Sigmoid colon (tissue), 7 donors: Measurements from ENCODE around the gene SPON1. TPM values are rescaled to one million over a fixed set of nuclear protein-coding genes. Genes with fewer than 3 reads are reported as not detected.

Experiments
- DNase-seq: peaks from one replicate; pipeline ENCODE4 v3.0.0-alpha.2; 2019
- H3K27ac ChIP-seq, 4 donors: fragments of 200-600 bp; sonication (generic); one replicate each; pipeline ENCODE4 v1.5.1; 2016 to 2019; ENCODE audit warnings: mild to moderate bottlenecking in 1 of 4
- H3K27me3 ChIP-seq, 3 donors: fragments of 200-600 bp; sonication (generic); one replicate each; pipeline ENCODE4 v1.5.1; 2019; ENCODE audit warnings: mild to moderate bottlenecking in 1 of 3
- H3K36me3 ChIP-seq, 4 donors: fragments of 200-600 bp; sonication (generic); one replicate each; pipeline ENCODE4 v1.5.1; 2016 to 2019
- H3K4me1 ChIP-seq, 4 donors: fragments of 200-600 bp; sonication (generic); one replicate each; pipeline ENCODE4 v1.5.1; 2017 to 2019
- H3K4me3 ChIP-seq, 4 donors: fragments of 200-600 bp; sonication (generic); one replicate each; pipeline ENCODE4 v1.5.1; 2017 to 2019; ENCODE audit warnings: mild to moderate bottlenecking in 2 of 4, moderate library complexity in 1 of 4
- H3K9me3 ChIP-seq, 4 donors: fragments of 200-600 bp in 3 of 4; sonication (generic) in 3 of 4; one replicate each; pipeline versions ENCODE4 v1.5.1 to v1.6.1; 2013 to 2019
- CTCF ChIP-seq, 4 experiments: fragments of 450-650 bp in 3 of 4; fragments of 200-600 bp in 1 of 4; IDR thresholded peaks; one replicate each; pipeline ENCODE4 v1.5.1; 2016 to 2019; ENCODE audit warnings: antibody characterized with exemption in 4 of 4, mild to moderate bottlenecking in 3 of 4, moderate library complexity in 2 of 4
- EP300 ChIP-seq, 4 donors: sonication (generic); formaldehyde crosslinking; IDR thresholded peaks; one replicate each; pipeline ENCODE4 v1.6.1; 2017; ENCODE audit warnings: antibody characterized with exemption in 4 of 4
- POLR2A ChIP-seq, 2 donors: fragments of 450-650 bp; IDR thresholded peaks; one replicate each; pipeline ENCODE4 v1.6.1; 2016; ENCODE audit warnings: antibody characterized with exemption in 2 of 2, mild to moderate bottlenecking in 2 of 2, moderate library complexity in 2 of 2
- POLR2AphosphoS5 ChIP-seq, 4 donors: sonication (generic); formaldehyde crosslinking; IDR thresholded peaks; one replicate each; pipeline ENCODE4 v1.6.1; 2017; ENCODE audit warnings: antibody characterized with exemption in 4 of 4
- WGBS, 2 donors: extraction: QIAGEN DNeasy Blood & Tissue Kit; methylation state at CpG; one replicate each; pipeline ENCODE4 v1.1.7; 2013; 5-methylcytosine and 5-hydroxymethylcytosine counted together
- intact Hi-C: fragments of 100-400 bp; cut with DNase I; formaldehyde crosslinking; loops from one replicate; pipeline ENCODE4 v1.15.1; 2023
- polyA plus RNA-seq, 3 donors: library from polyadenylated mRNA; stranded (reverse); fragments of 200-250 nt; gene quantifications; one replicate each; pipeline ENCODE4 v1.2.3, GENCODE V29; 2013
- total RNA-seq, 4 donors: library from RNA; depleted of rRNA; stranded (reverse); fragments of >200 nt; gene quantifications; one replicate each; pipeline ENCODE4 v1.1.0, GENCODE V29; 2016
- donor health status: healthy with polysubstance abuse.
- donor health status: Bipolar disorder and iron deficiency.
- donor health status: healthy.

Gene SPON1
- total and polyA plus RNA-seq, 7 donors = 6.6 to 36.8 (median 12.6) TPM

- Histone ChIP-seq H3K4me1 (peaks cover 0 to 7% (median 0%) of the 10 kb centered on the region in 4 donors), H3K36me3 (no peaks in the 10 kb centered on the region), H3K27me3 (no peaks in the 10 kb centered on the region), H3K9me3 (no peaks in the 10 kb centered on the region), H3K27ac (no peak overlapping the region), H3K4me3 (no peak overlapping the region)
- intact Hi-C loops = no loop called here
- TF ChIP-seq POLR2AphosphoS5 (IDR thresholded peaks at IDR 0.05) (no peak), EP300 (IDR thresholded peaks at IDR 0.05) (no peak), POLR2A (IDR thresholded peaks at IDR 0.05) (no peak), CTCF (IDR thresholded peaks at IDR 0.05) (no peak)
- no peak for DNase-seq
These were observed 19.5 kb upstream of the SPON1 start for GRCh38 chr11:13942971-13943381.

- 84 to 90% methylated on average over 3 of the region's 3 CpGs for WGBS, 2 donors
- intact Hi-C loops = no loop called here
- Histone ChIP-seq H3K4me3 (no peak overlapping the region), H3K9me3 (no peaks in the 10 kb centered on the region), H3K36me3 (no peaks in the 10 kb centered on the region), H3K27me3 (no peaks in the 10 kb centered on the region), H3K27ac (no peak overlapping the region), H3K4me1 (peaks cover 0 to 7% (median 0%) of the 10 kb centered on the region in 4 donors)
- no peak for TF ChIP-seq CTCF (IDR thresholded peaks at IDR 0.05)
- TF ChIP-seq EP300 (IDR thresholded peaks at IDR 0.05) = no peak
- no peak for TF ChIP-seq POLR2AphosphoS5 (IDR thresholded peaks at IDR 0.05)
- TF ChIP-seq POLR2A (IDR thresholded peaks at IDR 0.05) = no peak
- DNase-seq = no peak
These were observed 18.5 kb upstream of the SPON1 start for GRCh38 chr11:13944016-13944415.

- peaks cover 0 to 7% (median 0%) of the 10 kb centered on the region in 4 donors for H3K4me1 ChIP-seq
- H3K27ac ChIP-seq = no peak overlapping the region
- H3K4me3 ChIP-seq = no peak overlapping the region
- H3K27me3 ChIP-seq = no peaks in the 10 kb centered on the region
- no peaks in the 10 kb centered on the region for H3K9me3 ChIP-seq
- TF ChIP-seq CTCF (IDR thresholded peaks at IDR 0.05) (no peak), EP300 (IDR thresholded peaks at IDR 0.05) (no peak), POLR2A (IDR thresholded peaks at IDR 0.05) (no peak), POLR2AphosphoS5 (IDR thresholded peaks at IDR 0.05) (no peak)
- DNase-seq = no peak
- intact Hi-C loops = no loop called here
- H3K36me3 ChIP-seq = no peaks in the 10 kb centered on the region
- 86 to 91% methylated on average over 3 of the region's 3 CpGs for WGBS, 2 donors
These were observed 17.6 kb upstream of the SPON1 start for GRCh38 chr11:13944911-13945425.

- Histone ChIP-seq H3K36me3 (no peaks in the 10 kb centered on the region), H3K27me3 (no peaks in the 10 kb centered on the region), H3K4me1 (peaks cover 0 to 7% (median 0%) of the 10 kb centered on the region in 4 donors), H3K27ac (no peak overlapping the region), H3K9me3 (no peaks in the 10 kb centered on the region), H3K4me3 (no peak overlapping the region)
- TF ChIP-seq CTCF (IDR thresholded peaks at IDR 0.05) (no peak), POLR2AphosphoS5 (IDR thresholded peaks at IDR 0.05) (no peak), POLR2A (IDR thresholded peaks at IDR 0.05) (no peak), EP300 (IDR thresholded peaks at IDR 0.05) (no peak)
- intact Hi-C loops = no loop called here
- DNase-seq = no peak
These were observed 15.1 kb upstream of the SPON1 start for GRCh38 chr11:13947379-13947778.

- Histone ChIP-seq H3K9me3 (no peaks in the 10 kb centered on the region), H3K27me3 (no peaks in the 10 kb centered on the region), H3K36me3 (no peaks in the 10 kb centered on the region), H3K27ac (no peak overlapping the region), H3K4me3 (no peak overlapping the region), H3K4me1 (peaks cover 0 to 7% (median 0%) of the 10 kb centered on the region in 4 donors)
- no peak for DNase-seq
- intact Hi-C loops = no loop called here
- 26 to 61% methylated on average over 2 of the region's 2 CpGs for WGBS, 2 donors
- TF ChIP-seq EP300 (IDR thresholded peaks at IDR 0.05) = no peak
- TF ChIP-seq CTCF (IDR thresholded peaks at IDR 0.05) = no peak
- no peak for TF ChIP-seq POLR2A (IDR thresholded peaks at IDR 0.05)
- TF ChIP-seq POLR2AphosphoS5 (IDR thresholded peaks at IDR 0.05) = no peak
These were observed 12.6 kb upstream of the SPON1 start for GRCh38 chr11:13949876-13950275.
